GM18526 (cell line): ENCODE results near the gene BNC1.

Source experiments
- POLR2A ChIP-seq: IDR thresholded peaks from 3 replicates; pipeline ENCODE4 v1.6.1; 2011; ENCODE audit not compliant: insufficient read length; ENCODE audit errors: extremely low read depth

BNC1 gene, protein sequence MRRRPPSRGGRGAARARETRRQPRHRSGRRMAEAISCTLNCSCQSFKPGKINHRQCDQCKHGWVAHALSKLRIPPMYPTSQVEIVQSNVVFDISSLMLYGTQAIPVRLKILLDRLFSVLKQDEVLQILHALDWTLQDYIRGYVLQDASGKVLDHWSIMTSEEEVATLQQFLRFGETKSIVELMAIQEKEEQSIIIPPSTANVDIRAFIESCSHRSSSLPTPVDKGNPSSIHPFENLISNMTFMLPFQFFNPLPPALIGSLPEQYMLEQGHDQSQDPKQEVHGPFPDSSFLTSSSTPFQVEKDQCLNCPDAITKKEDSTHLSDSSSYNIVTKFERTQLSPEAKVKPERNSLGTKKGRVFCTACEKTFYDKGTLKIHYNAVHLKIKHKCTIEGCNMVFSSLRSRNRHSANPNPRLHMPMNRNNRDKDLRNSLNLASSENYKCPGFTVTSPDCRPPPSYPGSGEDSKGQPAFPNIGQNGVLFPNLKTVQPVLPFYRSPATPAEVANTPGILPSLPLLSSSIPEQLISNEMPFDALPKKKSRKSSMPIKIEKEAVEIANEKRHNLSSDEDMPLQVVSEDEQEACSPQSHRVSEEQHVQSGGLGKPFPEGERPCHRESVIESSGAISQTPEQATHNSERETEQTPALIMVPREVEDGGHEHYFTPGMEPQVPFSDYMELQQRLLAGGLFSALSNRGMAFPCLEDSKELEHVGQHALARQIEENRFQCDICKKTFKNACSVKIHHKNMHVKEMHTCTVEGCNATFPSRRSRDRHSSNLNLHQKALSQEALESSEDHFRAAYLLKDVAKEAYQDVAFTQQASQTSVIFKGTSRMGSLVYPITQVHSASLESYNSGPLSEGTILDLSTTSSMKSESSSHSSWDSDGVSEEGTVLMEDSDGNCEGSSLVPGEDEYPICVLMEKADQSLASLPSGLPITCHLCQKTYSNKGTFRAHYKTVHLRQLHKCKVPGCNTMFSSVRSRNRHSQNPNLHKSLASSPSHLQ

DNA sequence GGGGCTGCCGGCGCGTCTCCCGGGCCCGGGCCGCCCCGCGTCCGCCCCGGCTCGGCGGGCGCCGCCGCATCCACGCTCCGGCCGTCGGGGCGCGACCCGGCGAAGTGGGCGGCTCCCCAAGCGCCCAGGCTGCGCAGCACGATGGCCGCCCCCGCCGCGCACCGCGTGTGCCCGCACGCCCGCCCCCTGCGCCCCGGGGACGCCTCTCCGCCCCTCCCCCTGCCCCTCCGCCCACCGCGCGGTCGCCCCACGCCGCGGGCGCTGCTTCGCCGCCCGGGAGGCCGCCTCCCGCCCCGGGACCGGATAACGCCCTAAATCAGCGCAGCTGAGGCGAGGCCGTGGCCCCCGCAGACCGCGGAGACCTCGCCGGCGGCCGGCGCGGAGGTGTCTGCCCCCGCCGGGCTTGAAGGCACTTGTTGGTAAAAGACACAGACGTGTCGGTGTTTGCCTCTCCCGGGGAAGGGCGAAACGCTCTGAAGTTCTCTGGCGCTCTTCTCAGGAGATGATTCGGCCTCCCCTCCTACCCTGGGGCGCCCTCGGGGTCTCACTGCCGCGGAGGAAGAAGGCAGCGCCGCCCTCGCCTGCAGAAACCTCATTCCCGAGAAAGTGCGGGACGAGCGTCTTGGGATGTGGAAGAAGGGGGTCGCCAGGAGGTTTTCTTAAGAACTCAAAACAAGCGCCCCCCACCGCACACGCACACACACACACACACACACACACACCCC, at the start of gene BNC1:
BNC1 (minus strand) TSS at position 106 of the 725 bp plus-strand sequence; CDS start at position 70, 36 bp downstream.
- no peak for TF ChIP-seq POLR2A

DNA sequence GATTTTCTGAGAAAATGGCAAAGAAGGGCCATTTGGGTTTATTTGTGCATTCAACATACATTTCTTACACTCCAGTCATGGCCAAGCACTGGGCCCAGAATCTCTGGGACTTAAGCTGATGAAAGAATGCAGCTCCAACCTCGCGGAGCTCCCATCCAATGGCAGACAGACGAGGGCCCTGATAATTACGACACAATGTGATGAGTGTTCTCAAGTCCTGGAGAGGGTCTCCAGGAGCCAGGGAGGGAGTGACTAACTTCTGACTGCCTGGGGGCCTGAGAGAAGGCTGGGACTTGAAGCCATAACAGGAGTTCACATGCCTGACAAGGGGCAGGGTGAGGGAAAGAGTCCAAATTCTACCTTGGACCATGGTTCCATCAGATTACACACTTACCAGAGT, 42.6 kb upstream of the BNC1 start:
- TF ChIP-seq POLR2A = no peak

DNA sequence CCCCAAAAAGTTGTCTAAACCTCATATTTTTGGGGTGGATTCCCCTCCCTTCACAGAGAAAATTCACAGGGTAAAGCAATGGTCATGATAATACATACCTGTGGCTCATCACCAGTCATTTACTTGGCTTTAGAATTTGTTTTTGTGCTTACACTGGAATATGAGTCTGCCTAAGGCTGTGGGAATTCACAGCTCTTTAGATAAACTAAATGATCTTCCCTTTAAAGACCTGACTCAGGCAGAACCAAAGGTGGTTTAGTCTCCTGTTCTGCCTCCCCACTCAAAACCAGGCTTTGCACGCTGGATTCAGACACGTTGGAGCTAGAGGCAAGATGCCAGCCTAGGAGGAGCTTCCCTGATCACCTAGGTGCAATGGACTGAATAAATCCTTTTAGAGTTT, 40.3 kb upstream of the BNC1 start:
- TF ChIP-seq POLR2A = no peak

DNA sequence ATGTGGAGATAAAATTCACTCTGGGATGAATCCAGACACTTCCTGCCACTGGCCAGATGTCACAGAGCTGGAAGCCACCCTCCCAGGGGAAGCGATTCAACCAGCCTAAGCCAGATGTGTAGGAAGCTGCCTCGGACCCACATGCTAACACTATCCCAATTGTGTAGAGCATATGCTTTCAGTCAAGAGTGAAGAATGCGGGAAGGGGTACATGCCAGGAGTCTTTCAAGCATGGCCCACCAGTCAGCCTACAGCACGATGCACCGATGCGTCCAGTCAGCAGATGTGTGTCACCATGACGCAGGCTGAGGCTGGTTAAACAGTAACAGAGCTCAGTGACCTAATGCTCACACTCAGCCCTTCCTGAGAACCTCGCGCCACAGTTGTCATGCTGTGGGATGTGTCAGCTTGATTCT, 38.8 kb upstream of the BNC1 start:
- TF ChIP-seq POLR2A = no peak

DNA sequence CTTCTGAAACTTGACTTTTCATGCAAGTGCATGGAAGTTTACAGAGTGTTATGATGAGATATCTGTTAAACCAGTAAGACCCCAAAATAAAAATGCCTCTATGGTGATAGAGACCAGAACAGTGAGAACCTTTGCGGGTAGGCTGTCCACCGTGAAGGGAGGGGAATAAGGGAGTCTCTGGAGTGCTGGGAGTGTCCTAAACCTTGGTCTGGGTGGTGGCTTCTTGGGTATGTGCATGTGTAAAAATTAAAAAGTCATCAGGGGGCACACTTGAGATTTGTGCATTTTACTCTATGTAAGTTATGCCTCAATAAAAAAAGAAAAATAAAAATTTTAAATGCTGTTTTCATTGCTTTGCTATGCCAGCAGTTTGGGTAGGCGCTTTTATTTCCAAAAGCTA, 38.2 kb upstream of the BNC1 start:
- TF ChIP-seq POLR2A = no peak

DNA sequence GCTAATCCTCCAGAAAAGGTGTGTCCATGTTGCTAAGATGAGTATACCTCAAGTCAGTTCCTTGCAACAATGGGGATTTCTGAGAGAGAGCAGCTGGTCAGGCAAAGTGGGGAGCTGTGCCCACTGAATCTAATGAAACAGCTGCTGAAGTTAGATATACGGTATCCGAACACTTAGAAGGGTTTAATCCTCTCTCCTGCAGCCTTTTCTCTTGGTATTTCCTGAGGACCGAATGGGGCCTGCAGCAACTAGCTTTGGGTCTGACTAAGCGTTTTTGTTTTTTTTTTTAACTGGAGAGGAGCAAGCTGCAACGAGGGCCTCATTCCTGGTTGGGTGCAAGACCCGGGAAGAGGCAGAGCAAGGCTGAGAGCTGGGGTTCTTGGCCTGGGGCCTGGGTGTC, 37.6 kb upstream of the BNC1 start:
- no peak for TF ChIP-seq POLR2A

DNA sequence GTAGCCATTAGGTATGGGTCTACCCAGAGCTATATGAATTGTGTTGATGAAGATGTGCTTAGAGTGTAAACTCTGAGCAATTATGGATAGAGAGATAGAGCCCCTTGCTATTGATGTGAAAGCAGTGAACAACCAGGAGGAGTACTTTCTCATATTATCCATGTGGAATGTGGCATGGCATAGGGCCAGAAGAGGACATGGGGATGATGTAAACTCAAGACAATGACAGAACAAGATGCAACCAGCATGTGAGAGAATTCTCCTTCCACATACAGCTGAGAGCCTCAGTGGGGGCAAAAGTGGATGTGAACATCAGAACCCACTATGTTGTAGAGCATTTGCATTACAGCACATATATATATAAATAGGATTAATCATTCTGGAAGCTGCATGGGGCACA, 36.4 kb upstream of the BNC1 start:
- no peak for TF ChIP-seq POLR2A

DNA sequence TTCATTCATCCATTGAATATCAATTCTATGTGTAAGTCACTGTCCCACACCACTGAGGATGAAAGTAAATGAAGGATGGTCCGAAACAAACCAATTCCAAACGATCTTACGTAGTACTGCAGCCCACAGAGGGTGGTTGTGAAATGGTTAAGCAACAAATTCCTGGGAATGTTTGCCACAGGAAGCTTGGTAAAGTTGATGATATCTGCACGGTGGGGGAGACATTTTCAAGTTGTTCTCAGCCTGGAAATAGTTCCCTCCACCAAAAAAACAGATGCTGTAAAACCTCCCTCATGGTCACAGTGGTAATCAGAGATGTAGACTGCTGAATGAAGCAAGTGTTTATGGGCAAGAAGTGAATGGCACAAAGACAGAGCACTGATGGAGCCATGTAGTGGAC, 35.9 kb upstream of the BNC1 start:
- no peak for TF ChIP-seq POLR2A

DNA sequence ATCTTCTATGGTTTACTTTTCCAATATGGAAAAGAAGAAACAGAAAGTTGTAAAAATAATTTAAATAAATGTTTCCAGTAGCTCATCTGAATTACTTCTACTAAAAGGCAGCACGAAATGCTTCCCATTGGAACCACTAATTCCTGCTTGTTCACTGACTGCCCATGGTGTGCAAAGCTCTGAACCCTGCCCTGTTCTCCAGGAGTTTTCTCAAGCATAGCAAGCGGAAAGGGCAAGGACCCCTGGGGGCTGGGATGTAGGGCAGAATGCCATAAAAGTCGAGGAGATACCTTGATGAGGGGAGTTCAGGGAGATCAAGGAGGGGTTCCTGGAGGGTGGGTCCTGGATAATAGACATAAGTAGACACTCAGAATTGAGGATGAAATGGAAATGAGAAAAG, 35.3 kb upstream of the BNC1 start:
- no peak for TF ChIP-seq POLR2A

DNA sequence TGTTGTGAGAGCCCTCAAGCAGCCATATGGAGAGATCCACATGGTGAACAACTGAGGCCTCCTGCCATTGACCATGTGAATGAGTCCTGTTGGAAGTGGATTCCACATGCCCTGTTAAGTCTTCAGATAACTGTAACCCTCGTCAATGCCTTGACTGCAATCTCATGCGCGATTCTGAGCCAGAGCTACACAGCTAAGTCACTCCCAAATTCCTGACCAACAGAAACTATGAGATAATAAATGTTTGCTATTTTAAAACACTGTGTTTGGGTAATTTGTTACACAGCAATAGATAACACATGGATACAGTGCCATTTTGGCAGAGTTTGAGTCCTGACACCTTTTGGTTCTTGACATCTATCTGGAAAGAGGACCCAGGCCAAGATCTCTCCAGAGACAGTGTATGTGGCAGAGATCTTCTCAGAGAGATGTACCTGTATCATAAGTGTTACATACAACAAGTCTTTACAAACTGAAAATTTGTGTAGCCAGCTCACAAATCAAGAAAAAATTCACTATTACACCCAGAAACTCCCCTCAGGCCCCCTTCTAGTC, 34.5 kb upstream of the BNC1 start:
- no peak for TF ChIP-seq POLR2A

DNA sequence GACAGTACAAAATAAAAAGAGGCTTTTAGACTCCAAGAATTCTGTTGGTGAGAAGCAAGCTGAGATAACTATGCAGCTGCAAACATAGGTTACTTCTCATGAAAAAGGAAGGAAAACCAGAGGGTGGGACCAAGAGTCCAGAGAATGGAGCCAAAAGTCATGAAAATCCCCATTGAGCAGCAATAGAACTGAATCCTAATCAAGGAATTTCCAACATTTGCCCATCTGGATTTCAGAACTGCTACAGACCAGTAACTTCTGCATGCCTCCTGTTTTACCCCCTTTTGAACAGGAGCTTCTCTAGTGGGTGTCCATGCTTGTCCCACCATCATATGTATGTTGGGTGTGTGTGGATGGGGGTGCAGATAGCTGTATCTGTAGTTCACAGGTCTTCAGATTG, 33.6 kb upstream of the BNC1 start:
- TF ChIP-seq POLR2A = no peak

DNA sequence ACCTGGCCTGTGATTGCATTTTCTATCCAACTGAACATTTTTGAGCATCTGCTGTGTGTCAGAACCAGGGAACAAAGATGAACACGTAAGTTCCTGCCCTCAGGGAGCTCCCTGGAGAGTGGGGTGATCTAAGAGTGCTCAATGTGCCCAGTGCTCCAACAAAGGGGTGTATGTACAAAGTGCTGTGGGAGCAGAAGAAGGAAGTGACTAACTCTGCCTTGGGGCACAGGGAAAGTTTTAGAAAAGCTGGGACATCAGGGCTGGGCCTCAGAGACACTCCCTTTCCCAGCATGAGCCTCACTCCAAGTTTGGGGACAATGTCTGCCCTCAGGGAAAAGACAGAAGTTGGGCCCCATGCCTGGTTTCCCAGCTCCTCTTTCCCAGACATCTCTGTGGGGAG, 27.6 kb upstream of the BNC1 start:
- TF ChIP-seq POLR2A = no peak

DNA sequence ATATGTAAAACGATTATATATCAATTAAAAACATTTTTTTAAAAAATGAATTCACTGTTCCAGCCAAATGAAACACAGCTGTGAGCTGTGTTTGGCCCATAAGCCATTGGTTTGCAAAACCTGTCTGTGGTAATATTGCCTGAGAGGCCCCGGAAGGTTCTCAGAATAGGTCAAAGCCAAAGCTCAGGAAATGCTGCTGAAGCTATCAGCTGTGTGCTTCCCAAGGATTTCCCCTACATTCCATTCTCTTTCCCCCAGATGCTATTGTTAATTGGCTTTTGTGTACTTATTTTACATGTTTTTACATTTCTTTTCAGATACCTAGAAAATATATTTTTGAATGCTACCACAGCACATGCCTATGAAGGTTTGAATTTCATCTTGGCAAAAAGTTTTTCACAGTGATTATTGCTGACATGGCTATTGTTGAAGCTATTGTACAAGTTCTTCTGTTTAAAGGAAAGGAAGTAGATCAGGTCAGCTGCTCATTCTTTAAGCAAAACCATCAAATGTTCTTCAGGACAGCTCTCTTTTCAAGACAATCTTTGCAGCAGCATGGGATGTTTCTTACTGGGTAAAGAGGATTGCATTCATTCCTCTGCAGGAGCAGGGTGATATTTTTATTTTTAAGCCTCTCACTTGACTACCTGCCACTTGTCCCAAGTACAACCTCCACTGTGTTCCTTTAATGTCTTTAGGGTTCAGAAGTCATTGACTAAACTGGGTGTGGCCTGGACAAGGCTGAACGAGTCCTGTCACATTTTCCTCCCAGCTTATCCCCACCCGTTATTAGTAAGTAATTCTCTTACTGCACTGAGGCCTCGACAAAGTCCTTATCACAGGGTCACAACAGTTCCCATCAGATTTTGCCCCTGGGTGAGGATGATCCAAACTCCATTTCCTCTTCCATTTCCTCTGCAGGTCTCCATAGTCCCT, 26.3 kb upstream of the BNC1 start:
- TF ChIP-seq POLR2A = no peak

DNA sequence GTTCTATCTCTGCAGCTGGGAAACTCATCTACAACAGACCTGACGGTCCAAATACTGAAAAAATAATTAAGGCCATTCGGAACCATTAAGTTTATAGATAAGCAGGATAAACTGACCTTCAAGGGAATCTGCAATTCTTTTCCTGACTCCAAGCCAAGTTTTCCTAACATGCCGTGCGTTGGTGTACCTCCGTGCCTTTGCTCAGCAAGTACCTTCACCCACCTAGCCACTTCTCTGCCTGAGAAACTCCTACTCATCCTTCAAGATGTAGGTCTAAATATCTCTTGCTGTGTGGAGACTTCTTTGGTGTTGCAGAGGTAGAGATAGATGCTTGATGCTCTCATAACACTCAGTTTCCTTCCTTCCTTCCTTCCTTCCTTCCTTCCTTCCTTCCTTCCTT, 24.2 kb upstream of the BNC1 start:
- no peak for TF ChIP-seq POLR2A
